K562 (cell line): ENCODE measurements around the gene HYOU1. TPM values are rescaled to one million over a fixed set of nuclear protein-coding genes. Genes with fewer than 3 reads are reported as not detected.

Experiments used
- ATF6 ChIP-seq: sonication (generic); formaldehyde crosslinking; IDR thresholded peaks from 2 replicates; pipeline ENCODE4 v1.4.0; 2020; ENCODE audit warnings: mild to moderate bottlenecking, missing genetic modification reagents
- ESRRA ChIP-seq: fragments of 450-650 bp; IDR thresholded peaks from 2 replicates; pipeline ENCODE4 v1.6.1; 2014; ENCODE audit warnings: low read depth, mild to moderate bottlenecking, moderate library complexity, borderline replicate concordance
- FOXK1 ChIP-seq: sonication (generic); formaldehyde crosslinking; IDR thresholded peaks from 2 replicates; pipeline ENCODE4 v1.8.0; 2022; ENCODE audit warnings: missing genetic modification reagents, mild to moderate bottlenecking, borderline replicate concordance
- HMG20A ChIP-seq: fragments of 450-650 bp; formaldehyde crosslinking; conservative IDR thresholded peaks from 2 replicates; pipeline ENCODE4 v1.4.0; 2020; ENCODE audit warnings: mild to moderate bottlenecking, mixed read lengths
- HNRNPH1 ChIP-seq: fragments of 200-400 bp; formaldehyde crosslinking; optimal IDR thresholded peaks from 2 replicates; pipeline ENCODE3; 2017; ENCODE audit warnings: low read depth, mild to moderate bottlenecking, low read length, moderate library complexity
- JUND ChIP-seq, 2 experiments: IDR thresholded peaks; 2 replicates in 1 of 2; 3 replicates in 1 of 2; pipeline ENCODE4 v1.6.1; 2011; ENCODE audit warnings: borderline replicate concordance in 2 of 2, low read depth in 2 of 2, low read length in 2 of 2, improper control_type of control experiment in 1 of 2, missing biosample characterization in 1 of 2, missing genetic modification characterization in 1 of 2, missing genetic modification reagents in 1 of 2
- KDM1A ChIP-seq, 2 experiments: fragments of 450-650 bp; IDR thresholded peaks; 2 replicates each; pipeline ENCODE4 v1.6.1; 2016; ENCODE audit warnings: mild to moderate bottlenecking in 2 of 2
- KLF13 ChIP-seq: fragments of 450-650 bp; IDR thresholded peaks from 2 replicates; pipeline ENCODE4 v1.6.1; 2016; ENCODE audit warnings: missing genetic modification characterization, low read depth, mild to moderate bottlenecking, missing compliant biosample characterization, moderate library complexity, borderline replicate concordance
- MAX ChIP-seq: sonication (generic); formaldehyde crosslinking; IDR thresholded peaks from 2 replicates; pipeline ENCODE4 v1.9.0; 2022; ENCODE audit warnings: mild to moderate bottlenecking, missing genetic modification reagents
- NFIX ChIP-seq: fragments of 250-450 bp; sonication (Bioruptor Pico); IDR thresholded peaks from 2 replicates; pipeline ENCODE4 v1.4.0; 2020; ENCODE audit warnings: low read depth, mild to moderate bottlenecking, moderate library complexity
- NFYB ChIP-seq: IDR thresholded peaks from 2 replicates; pipeline ENCODE4 v1.6.1; 2011; ENCODE audit warnings: mild to moderate bottlenecking, moderate library complexity; ENCODE audit not compliant: insufficient read length; ENCODE audit errors: extremely low read depth
- NR4A1 ChIP-seq, 2 experiments: fragments of 250-450 bp in 1 of 2; fragments of 450-650 bp in 1 of 2; sonication (Bioruptor Pico) in 1 of 2; IDR thresholded peaks; 2 replicates each; pipeline versions ENCODE4 v1.4.0 to v1.6.1; 2016 to 2020; ENCODE audit warnings: mild to moderate bottlenecking in 2 of 2, missing compliant biosample characterization in 1 of 2, missing genetic modification characterization in 1 of 2, moderate library complexity in 1 of 2
- PHB ChIP-seq: fragments of 250-450 bp; sonication (Bioruptor Pico); IDR thresholded peaks from 2 replicates; pipeline ENCODE4 v1.5.0; 2021
- PRPF4 ChIP-seq: fragments of 200-400 bp; formaldehyde crosslinking; IDR thresholded peaks from one replicate; pipeline ENCODE4 v1.6.1; 2017; ENCODE audit warnings: low read length, low read depth, mild to moderate bottlenecking; ENCODE audit not compliant: insufficient read depth, poor library complexity, severe bottlenecking
- RBM39 ChIP-seq: fragments of 200-400 bp; formaldehyde crosslinking; optimal IDR thresholded peaks from 2 replicates; pipeline ENCODE3; 2018; ENCODE audit warnings: low read depth, low read length
- SMAD1 ChIP-seq: fragments of 150-350 bp; IDR thresholded peaks from 2 replicates; pipeline ENCODE4 v1.6.1; 2014; ENCODE audit warnings: low read length, low read depth; ENCODE audit not compliant: partially characterized antibody
- SMAD4 ChIP-seq: fragments of 250-450 bp; sonication (Bioruptor Pico); conservative IDR thresholded peaks from 2 replicates; pipeline ENCODE4 v1.8.0; 2021; ENCODE audit warnings: inconsistent platforms, mild to moderate bottlenecking, moderate library complexity
- SMARCA5 ChIP-seq: fragments of 450-650 bp; IDR thresholded peaks from 2 replicates; pipeline ENCODE4 v1.6.1; 2016
- SRSF3 ChIP-seq: fragments of 200-400 bp; formaldehyde crosslinking; IDR thresholded peaks from 2 replicates; pipeline ENCODE4 v1.6.1; 2016; ENCODE audit warnings: mild to moderate bottlenecking, low read length, moderate library complexity; ENCODE audit not compliant: insufficient read depth
- SRSF7 ChIP-seq: fragments of 200-400 bp; formaldehyde crosslinking; optimal IDR thresholded peaks from 2 replicates; pipeline ENCODE3; 2017; ENCODE audit warnings: mild to moderate bottlenecking, low read depth, low read length
- TBP ChIP-seq: optimal IDR thresholded peaks from 2 replicates; pipeline ENCODE3; 2011; ENCODE audit warnings: low read depth, low read length, improper control_type of control experiment
- ZBTB8A ChIP-seq: fragments of 450-650 bp; IDR thresholded peaks from 2 replicates; pipeline ENCODE4 v1.6.1; 2018; ENCODE audit warnings: mild to moderate bottlenecking, moderate library complexity; ENCODE audit not compliant: partially characterized antibody
- ZFP36 ChIP-seq: fragments of 150-350 bp; IDR thresholded peaks from 2 replicates; pipeline ENCODE4 v1.6.1; 2018; ENCODE audit warnings: low read length, low read depth; ENCODE audit not compliant: partially characterized antibody
- ZNF146 ChIP-seq: IDR thresholded peaks from one replicate; pipeline ENCODE4 v1.6.1; 2018; ENCODE audit warnings: missing compliant biosample characterization; ENCODE audit not compliant: unreplicated experiment
- ZNF3 ChIP-seq: fragments of 250-450 bp; sonication (Bioruptor Pico); IDR thresholded peaks from 2 replicates; pipeline ENCODE4 v1.5.0; 2021; ENCODE audit warnings: mild to moderate bottlenecking, moderate library complexity
- polyA plus RNA-seq, 8 experiments: library from polyadenylated mRNA; depleted of rRNA in 4 of 8; stranded (reverse) in 5 of 8; unstranded in 3 of 8; fragments of >200 nt; fragmentation: Nextera tagmentation in 2 of 8; fragmentation: Illumina TruSeq in 1 of 8; extraction: Ambion mirVana in 2 of 8; extraction: Trizol in 1 of 8; gene quantifications; 2 replicates each; pipeline versions ENCODE4 v1.2.1 to v1.2.3, GENCODE V29; 2011 to 2014; ENCODE audit warnings: inconsistent platforms in 1 of 8, missing spikeins in 1 of 8
- total RNA-seq, 7 experiments: library from RNA; depleted of rRNA in 6 of 7; stranded (reverse); fragments of >200 nt in 6 of 7; fragmentation: Illumina TruSeq in 2 of 7; extraction: Trizol in 2 of 7; gene quantifications; 2 replicates each; pipeline versions ENCODE4 v1.2.1 to v1.2.3, GENCODE V29; 2011 to 2021; ENCODE audit warnings: low replicate concordance in 1 of 7

HYOU1 gene
- total and polyA plus RNA-seq, 9 of the 15 experiments (the other 6 are each of a cell fraction or from before 2014, with no cell fraction given) = 19.5 to 197 (median 128) TPM

- TF ChIP-seq FOXK1 (CRISPR knock-in tag) (no peak), SRSF3 (no peak), RBM39 (no peak), NFYB (peak; percentile 85), MAX (CRISPR knock-in tag) (peak; percentile 80), ATF6 (no peak), JUND (IDR thresholded peaks at IDR 0.05; ENCODE audit: borderline replicate concordance, low read depth, low read length) (no peak; the same call in 1 of the 2 replicates), JUND (tag; IDR thresholded peaks at IDR 0.05; ENCODE audit: borderline replicate concordance, low read depth, low read length) (no peak), SRSF7 (no peak), ZFP36 (peak; percentile 78), SMARCA5 (no peak), ZBTB8A (no peak), KLF13 (tag) (no peak), HMG20A (CRISPR knock-in tag) (no peak), ESRRA (no peak; the same call in none of the 2 replicates), SMAD1 (peak; percentile 49), TBP (peak; percentile 87), SMAD4 (CRISPR knock-in tag) (peak; percentile 48), ZNF3 (CRISPR knock-in tag) (no peak), NR4A1 (CRISPR knock-in tag; IDR thresholded peaks at IDR 0.05) (no peak), NR4A1 (tag; IDR thresholded peaks at IDR 0.05) (no peak), HNRNPH1 (no peak), ZNF146 (CRISPR knock-in tag) (no peak), PHB (CRISPR knock-in tag) (no peak; the same call in 1 of the 2 replicates), PRPF4 (peak; percentile 12), KDM1A (IDR thresholded peaks at IDR 0.05) (peak; percentile 70 to 79; a peak in 2 of 4 replicates), NFIX (no peak)
Measured at GRCh38 chr11:119057000-119057769, at the start of gene HYOU1 (continued).
